ENCODE results near the gene CBFA2T2. TPM values are rescaled to one million over a fixed set of nuclear protein-coding genes. Genes with fewer than 3 reads are reported as not detected.
"Not testable (repeated sequence)": the region's sequence is repeated elsewhere in the genome, so short reads cannot be mapped to it uniquely, and the experiment has no call there.

CBFA2T2 gene
- total RNA-seq, 1 donor from 2014 or later: 84.1 TPM

GRCh38 chr20:33629979-33630378 is 140.1 kb downstream of the CBFA2T2 start:
- peaks cover 2% of the 10 kb centered on the region for H3K27me3 Mint-ChIP-seq (ENCODE audit: unreplicated experiment)
- H3K4me1 Mint-ChIP-seq (ENCODE audit: low read depth, unreplicated experiment): peaks cover 5% of the 10 kb centered on the region
- TF ChIP-seq CTCF (IDR thresholded peaks at IDR 0.05; ENCODE audit: partially characterized antibody, unreplicated experiment): no peak
- H3K27ac Mint-ChIP-seq (ENCODE audit: unreplicated experiment): no peak overlapping the region
- H3K9me3 Mint-ChIP-seq (ENCODE audit: unreplicated experiment): peaks cover 2% of the 10 kb centered on the region
- H3K4me3 Mint-ChIP-seq (ENCODE audit: unreplicated experiment): no peak overlapping the region
- H3K36me3 Mint-ChIP-seq (ENCODE audit: unreplicated experiment): no peaks in the 10 kb centered on the region
- no peak for DNase-seq

DNA sequence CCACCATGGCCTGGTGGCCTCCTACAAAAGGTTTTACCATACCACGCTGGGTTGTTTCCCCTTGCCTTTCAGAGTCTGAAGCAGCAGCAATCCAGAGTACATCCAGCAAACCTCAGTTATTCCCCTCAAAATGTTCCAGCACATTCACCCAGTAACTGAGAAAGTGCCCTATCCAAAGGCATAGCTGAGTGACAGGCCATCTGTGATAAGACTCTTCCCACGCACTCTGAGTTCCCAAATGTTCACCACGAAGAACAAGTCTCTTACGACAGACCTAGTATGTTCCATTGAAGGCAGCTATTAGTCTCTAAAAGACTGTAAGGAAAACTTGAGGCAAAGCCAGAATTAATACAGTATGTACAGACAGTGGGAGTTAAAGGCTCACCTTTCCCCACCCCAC is 140.6 kb downstream of the CBFA2T2 start:
- Mint-ChIP-seq H3K4me3 (ENCODE audit: unreplicated experiment) (no peak overlapping the region), H3K4me1 (ENCODE audit: low read depth, unreplicated experiment) (peaks cover 5% of the 10 kb centered on the region), H3K9me3 (ENCODE audit: unreplicated experiment) (peaks cover 2% of the 10 kb centered on the region), H3K27me3 (ENCODE audit: unreplicated experiment) (peaks cover 2% of the 10 kb centered on the region), H3K36me3 (ENCODE audit: unreplicated experiment) (no peaks in the 10 kb centered on the region), H3K27ac (ENCODE audit: unreplicated experiment) (peak overlapping the region; percentile 50)
- TF ChIP-seq CTCF (IDR thresholded peaks at IDR 0.05; ENCODE audit: partially characterized antibody, unreplicated experiment): no peak
- DNase-seq: no peak

DNA sequence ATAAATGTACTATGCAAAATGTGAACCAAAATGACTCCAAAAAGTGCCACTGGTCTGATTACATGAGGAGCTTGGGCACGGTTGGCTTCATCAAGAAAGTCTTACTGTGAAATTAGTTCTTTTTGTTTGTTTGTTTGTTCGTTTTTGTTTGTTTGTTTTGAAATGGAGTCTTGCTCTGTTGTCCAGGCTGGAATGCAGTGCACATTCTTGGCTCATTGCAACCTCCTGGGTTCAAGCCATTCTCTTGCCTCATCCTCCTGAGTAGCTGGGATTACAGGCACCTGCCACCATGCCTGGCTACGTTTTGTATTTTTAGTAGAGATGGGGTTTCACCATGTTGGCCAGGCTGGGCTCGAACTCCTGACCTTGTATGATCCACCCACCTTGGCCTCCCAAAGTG is 142.0 kb downstream of the CBFA2T2 start:
- not testable (repeated sequence) for H3K27me3 Mint-ChIP-seq (ENCODE audit: unreplicated experiment); DNase-seq; H3K27ac Mint-ChIP-seq (ENCODE audit: unreplicated experiment); H3K9me3 Mint-ChIP-seq (ENCODE audit: unreplicated experiment); H3K4me1 Mint-ChIP-seq (ENCODE audit: low read depth, unreplicated experiment); H3K4me3 Mint-ChIP-seq (ENCODE audit: unreplicated experiment); H3K36me3 Mint-ChIP-seq (ENCODE audit: unreplicated experiment)

DNA sequence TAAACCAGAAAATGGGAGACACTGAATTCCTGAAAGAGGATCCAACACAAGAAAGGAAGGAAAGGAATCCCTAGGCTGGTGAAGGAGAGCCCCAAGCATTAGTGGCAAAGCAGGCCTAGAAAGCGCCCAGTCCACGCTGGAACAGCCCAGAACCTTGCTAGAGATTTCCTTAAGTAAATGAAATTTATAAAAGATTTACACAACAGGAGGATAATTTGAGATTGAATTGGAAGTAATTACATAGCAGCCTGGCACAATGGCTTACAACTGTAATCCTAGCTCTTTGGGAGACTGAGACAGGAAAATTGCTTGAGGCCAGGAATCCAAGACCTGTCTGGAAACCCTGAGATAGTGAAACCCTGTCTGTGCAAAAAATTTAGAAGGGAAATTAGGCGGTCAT is 145.4 kb downstream of the CBFA2T2 start:
- peaks cover 9% of the 10 kb centered on the region for H3K36me3 Mint-ChIP-seq (ENCODE audit: unreplicated experiment)

DNA sequence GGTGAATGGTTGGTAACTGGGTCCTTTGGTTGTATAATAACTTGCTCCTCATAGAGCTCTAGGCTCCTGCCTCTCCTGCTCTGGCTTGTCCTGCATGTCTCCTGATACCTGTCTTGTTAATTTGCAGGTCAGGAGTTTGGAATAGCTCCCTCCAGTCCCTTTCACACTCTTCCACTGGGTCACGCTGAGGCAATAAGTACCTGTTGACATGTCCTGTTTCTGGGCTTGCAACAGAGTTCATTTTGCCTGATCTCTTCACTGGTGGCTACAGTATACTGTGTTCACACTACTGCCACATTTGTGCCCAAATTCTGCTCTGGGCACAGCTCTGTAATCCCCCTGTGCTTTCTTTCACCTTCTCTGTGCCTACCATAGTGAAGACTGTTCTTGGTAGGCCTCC is 146.9 kb downstream of the CBFA2T2 start:
- H3K36me3 Mint-ChIP-seq (ENCODE audit: unreplicated experiment): peaks cover 9% of the 10 kb centered on the region
- H3K4me1 Mint-ChIP-seq (ENCODE audit: low read depth, unreplicated experiment): peaks cover 7% of the 10 kb centered on the region
- no peak overlapping the region for H3K4me3 Mint-ChIP-seq (ENCODE audit: unreplicated experiment)
- TF ChIP-seq CTCF (IDR thresholded peaks at IDR 0.05; ENCODE audit: partially characterized antibody, unreplicated experiment): no peak
- H3K9me3 Mint-ChIP-seq (ENCODE audit: unreplicated experiment): peaks cover 7% of the 10 kb centered on the region
- peaks cover 9% of the 10 kb centered on the region for H3K27me3 Mint-ChIP-seq (ENCODE audit: unreplicated experiment)
- H3K27ac Mint-ChIP-seq (ENCODE audit: unreplicated experiment): peak overlapping the region; percentile 64
- no peak for DNase-seq

More for the DNA sequence above, 145.4 kb downstream of the CBFA2T2 start:
- DNase-seq: no peak
- Mint-ChIP-seq H3K4me1 (ENCODE audit: low read depth, unreplicated experiment) (peaks cover 7% of the 10 kb centered on the region), H3K9me3 (ENCODE audit: unreplicated experiment) (peaks cover 5% of the 10 kb centered on the region), H3K27me3 (ENCODE audit: unreplicated experiment) (peaks cover 9% of the 10 kb centered on the region), H3K4me3 (ENCODE audit: unreplicated experiment) (no peak overlapping the region), H3K27ac (ENCODE audit: unreplicated experiment) (no peak overlapping the region)
- no peak for TF ChIP-seq CTCF (IDR thresholded peaks at IDR 0.05; ENCODE audit: partially characterized antibody, unreplicated experiment)

DNA sequence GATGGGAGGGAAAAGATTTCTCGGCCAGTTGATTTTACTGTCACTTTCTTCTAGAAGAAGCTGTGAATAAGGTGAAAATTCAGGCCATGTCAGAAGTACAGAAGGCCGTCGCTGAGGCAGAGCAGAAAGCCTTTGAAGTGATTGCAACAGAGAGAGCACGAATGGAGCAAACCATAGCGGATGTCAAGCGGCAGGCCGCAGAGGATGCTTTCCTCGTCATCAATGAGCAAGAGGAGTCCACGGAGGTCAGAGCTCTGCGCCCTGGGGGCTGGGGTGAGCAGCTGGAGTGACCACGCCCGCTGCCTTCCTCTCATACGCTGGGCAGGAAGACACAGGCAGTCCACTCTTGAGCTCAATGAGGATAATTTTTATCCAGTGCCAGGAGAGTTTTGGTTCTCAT is 150.4 kb downstream of the CBFA2T2 start:
- H3K9me3 Mint-ChIP-seq (ENCODE audit: unreplicated experiment): peaks cover 9% of the 10 kb centered on the region
- peak overlapping the region; percentile 86 for H3K27ac Mint-ChIP-seq (ENCODE audit: unreplicated experiment)
- peaks cover 9% of the 10 kb centered on the region for H3K36me3 Mint-ChIP-seq (ENCODE audit: unreplicated experiment)
- peaks cover 7% of the 10 kb centered on the region for H3K27me3 Mint-ChIP-seq (ENCODE audit: unreplicated experiment)
- H3K4me3 Mint-ChIP-seq (ENCODE audit: unreplicated experiment): peak overlapping the region; percentile 28
- peaks cover 18% of the 10 kb centered on the region for H3K4me1 Mint-ChIP-seq (ENCODE audit: low read depth, unreplicated experiment)
- TF ChIP-seq CTCF (IDR thresholded peaks at IDR 0.05; ENCODE audit: partially characterized antibody, unreplicated experiment): no peak
- DNase-seq: no peak
